Measurements from ENCODE around the gene CFAP299. TPM values are rescaled to one million over a fixed set of nuclear protein-coding genes. Genes with fewer than 3 reads are reported as not detected.

The CFAP299 gene
- total RNA-seq, 1 donor from 2014 or later = not detected

- Mint-ChIP-seq H3K4me3 (ENCODE audit: unreplicated experiment) (no peak overlapping the region), H3K27ac (ENCODE audit: unreplicated experiment) (no peak overlapping the region), H3K9me3 (ENCODE audit: unreplicated experiment) (no peaks in the 10 kb centered on the region), H3K36me3 (ENCODE audit: unreplicated experiment) (no peaks in the 10 kb centered on the region), H3K4me1 (ENCODE audit: unreplicated experiment) (no peaks in the 10 kb centered on the region), H3K27me3 (ENCODE audit: unreplicated experiment) (peaks cover 24% of the 10 kb centered on the region)
- TF ChIP-seq, protein P1, sequence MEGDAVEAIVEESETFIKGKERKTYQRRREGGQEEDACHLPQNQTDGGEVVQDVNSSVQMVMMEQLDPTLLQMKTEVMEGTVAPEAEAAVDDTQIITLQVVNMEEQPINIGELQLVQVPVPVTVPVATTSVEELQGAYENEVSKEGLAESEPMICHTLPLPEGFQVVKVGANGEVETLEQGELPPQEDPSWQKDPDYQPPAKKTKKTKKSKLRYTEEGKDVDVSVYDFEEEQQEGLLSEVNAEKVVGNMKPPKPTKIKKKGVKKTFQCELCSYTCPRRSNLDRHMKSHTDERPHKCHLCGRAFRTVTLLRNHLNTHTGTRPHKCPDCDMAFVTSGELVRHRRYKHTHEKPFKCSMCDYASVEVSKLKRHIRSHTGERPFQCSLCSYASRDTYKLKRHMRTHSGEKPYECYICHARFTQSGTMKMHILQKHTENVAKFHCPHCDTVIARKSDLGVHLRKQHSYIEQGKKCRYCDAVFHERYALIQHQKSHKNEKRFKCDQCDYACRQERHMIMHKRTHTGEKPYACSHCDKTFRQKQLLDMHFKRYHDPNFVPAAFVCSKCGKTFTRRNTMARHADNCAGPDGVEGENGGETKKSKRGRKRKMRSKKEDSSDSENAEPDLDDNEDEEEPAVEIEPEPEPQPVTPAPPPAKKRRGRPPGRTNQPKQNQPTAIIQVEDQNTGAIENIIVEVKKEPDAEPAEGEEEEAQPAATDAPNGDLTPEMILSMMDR (IDR thresholded peaks at IDR 0.05) = no peak
- no peak for DNase-seq (ENCODE audit: extremely low spot score, unreplicated experiment)
Observed at GRCh38 chr4:80419946-80420345, 84.4 kb downstream of the CFAP299 start.

DNA sequence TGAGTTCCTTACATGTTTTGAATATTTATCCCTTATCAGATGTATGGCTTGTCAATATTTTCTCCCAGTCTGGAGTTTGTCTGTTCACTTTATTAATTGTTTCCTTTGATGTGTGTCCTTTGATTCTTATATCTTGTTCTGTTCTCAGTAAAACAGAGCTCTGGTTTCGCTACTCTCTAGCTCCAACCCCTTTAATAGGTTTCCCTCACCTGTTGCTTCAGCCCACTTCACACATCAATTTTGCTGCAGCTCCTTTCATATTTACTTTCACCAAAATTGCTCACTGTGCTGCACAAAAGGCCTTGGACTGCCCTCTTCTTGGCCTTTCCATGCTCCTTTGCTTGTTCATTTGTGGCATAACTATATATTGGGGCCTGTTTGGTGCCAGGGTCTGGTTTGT lies 85.1 kb downstream of the CFAP299 start:
- DNase-seq (ENCODE audit: extremely low spot score, unreplicated experiment) = no peak
- Mint-ChIP-seq H3K4me3 (ENCODE audit: unreplicated experiment) (no peak overlapping the region), H3K27ac (ENCODE audit: unreplicated experiment) (no peak overlapping the region), H3K9me3 (ENCODE audit: unreplicated experiment) (no peaks in the 10 kb centered on the region), H3K36me3 (ENCODE audit: unreplicated experiment) (no peaks in the 10 kb centered on the region), H3K27me3 (ENCODE audit: unreplicated experiment) (peaks cover 23% of the 10 kb centered on the region), H3K4me1 (ENCODE audit: unreplicated experiment) (no peaks in the 10 kb centered on the region)
- TF ChIP-seq, protein P1 (IDR thresholded peaks at IDR 0.05) = no peak

GRCh38 chr4:80422727-80423404 lies 87.3 kb downstream of the CFAP299 start:
- peaks cover 20% of the 10 kb centered on the region for H3K27me3 Mint-ChIP-seq (ENCODE audit: unreplicated experiment)
- no peaks in the 10 kb centered on the region for H3K9me3 Mint-ChIP-seq (ENCODE audit: unreplicated experiment)
- H3K4me3 Mint-ChIP-seq (ENCODE audit: unreplicated experiment) = no peak overlapping the region
- TF ChIP-seq, protein P1 (IDR thresholded peaks at IDR 0.05) = no peak
- H3K27ac Mint-ChIP-seq (ENCODE audit: unreplicated experiment) = no peak overlapping the region
- no peaks in the 10 kb centered on the region for H3K4me1 Mint-ChIP-seq (ENCODE audit: unreplicated experiment)
- no peaks in the 10 kb centered on the region for H3K36me3 Mint-ChIP-seq (ENCODE audit: unreplicated experiment)
- no peak for DNase-seq (ENCODE audit: extremely low spot score, unreplicated experiment)

DNA sequence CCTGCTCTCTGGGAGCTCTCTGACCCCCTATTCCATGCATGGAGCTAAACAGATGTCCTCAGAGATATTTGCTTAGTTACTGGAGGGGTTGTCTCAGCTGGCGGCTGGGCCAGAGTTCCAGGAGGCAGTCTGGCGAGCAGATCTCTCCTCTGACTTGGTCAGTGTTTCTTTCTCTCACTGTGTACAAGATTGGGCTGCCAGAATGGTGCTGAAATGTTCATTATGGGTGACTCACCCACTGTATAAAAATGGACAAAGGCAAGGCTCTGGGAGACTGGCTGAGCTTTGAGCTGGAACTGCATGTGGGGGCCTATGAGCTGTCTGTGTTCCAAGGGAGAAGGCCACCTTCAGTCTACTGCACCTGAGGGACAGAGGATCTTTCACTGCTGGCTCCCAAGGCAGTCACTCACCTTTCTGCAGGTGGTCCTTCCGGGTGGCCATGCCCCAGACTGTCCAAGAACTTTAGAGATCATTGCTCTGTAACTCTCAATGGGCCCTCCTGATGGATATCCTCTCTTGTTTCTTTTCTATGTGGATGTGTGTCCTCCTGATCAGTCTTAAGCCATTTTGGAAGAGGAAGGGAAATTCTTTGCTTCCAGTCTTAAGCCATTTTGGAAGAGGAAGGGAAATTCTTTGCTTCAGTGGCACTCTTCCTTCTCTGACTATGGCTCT lies 88.2 kb downstream of the CFAP299 start:
- H3K4me3 Mint-ChIP-seq (ENCODE audit: unreplicated experiment) = no peak overlapping the region
- peaks cover 22% of the 10 kb centered on the region for H3K27me3 Mint-ChIP-seq (ENCODE audit: unreplicated experiment)
- H3K36me3 Mint-ChIP-seq (ENCODE audit: unreplicated experiment) = no peaks in the 10 kb centered on the region
- H3K4me1 Mint-ChIP-seq (ENCODE audit: unreplicated experiment) = no peaks in the 10 kb centered on the region
- no peak overlapping the region for H3K27ac Mint-ChIP-seq (ENCODE audit: unreplicated experiment)
- no peaks in the 10 kb centered on the region for H3K9me3 Mint-ChIP-seq (ENCODE audit: unreplicated experiment)
- DNase-seq (ENCODE audit: extremely low spot score, unreplicated experiment) = no peak
- TF ChIP-seq, protein P1 (IDR thresholded peaks at IDR 0.05) = no peak

- DNase-seq (ENCODE audit: extremely low spot score, unreplicated experiment) = no peak
- Mint-ChIP-seq H3K27ac (ENCODE audit: unreplicated experiment) (no peak overlapping the region), H3K4me3 (ENCODE audit: unreplicated experiment) (no peak overlapping the region), H3K4me1 (ENCODE audit: unreplicated experiment) (no peaks in the 10 kb centered on the region), H3K9me3 (ENCODE audit: unreplicated experiment) (no peaks in the 10 kb centered on the region), H3K36me3 (ENCODE audit: unreplicated experiment) (no peaks in the 10 kb centered on the region), H3K27me3 (ENCODE audit: unreplicated experiment) (peaks cover 22% of the 10 kb centered on the region)
- TF ChIP-seq, protein P1 (IDR thresholded peaks at IDR 0.05) = no peak
Observed at GRCh38 chr4:80424225-80424581, 88.7 kb downstream of the CFAP299 start.
